Adrenal gland (tissue), 5 donors: ENCODE data around the gene DHRS3.

Experiments
- POLR2A ChIP-seq, 2 donors: fragments of 450-650 bp; IDR thresholded peaks; one replicate each; pipeline ENCODE4 v1.6.1; 2017; ENCODE audit warnings: antibody characterized with exemption in 2 of 2, mild to moderate bottlenecking in 2 of 2, moderate library complexity in 1 of 2
- TF ChIP-seq, protein P1 (sequence below), 6 experiments: fragments of 450-650 bp in 4 of 6; fragments of 200-600 bp in 2 of 6; sonication (generic) in 1 of 6; IDR thresholded peaks; 1 replicate in 5 of 6; 2 replicates in 1 of 6; pipeline versions ENCODE4 v1.5.1 to v1.8.0; 2016 to 2021; ENCODE audit warnings: antibody characterized with exemption in 6 of 6, mild to moderate bottlenecking in 2 of 6, moderate library complexity in 1 of 6
- donor health status: DM: no; HTN: no; CAD: no.

DNA sequence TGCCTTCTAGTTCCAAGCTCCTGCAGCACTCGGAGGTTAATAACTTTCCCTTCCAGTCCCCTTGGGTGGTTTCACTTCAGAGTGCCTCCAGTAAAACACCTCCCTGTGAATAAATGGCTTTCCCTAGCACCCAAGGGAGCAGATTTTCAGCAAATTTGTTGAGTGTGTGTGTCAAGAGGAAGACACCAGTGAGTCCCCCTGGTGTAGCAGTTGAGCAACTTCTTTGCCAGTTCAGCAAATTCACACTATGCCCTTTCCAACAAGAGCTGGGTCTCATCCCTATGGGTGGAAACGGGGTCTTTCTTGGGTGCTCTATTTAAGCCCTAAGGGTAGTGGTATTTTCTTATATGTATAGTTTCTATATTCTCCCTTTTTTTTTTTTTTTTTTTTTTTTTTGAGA lies 25.1 kb upstream of the DHRS3 start:
- TF ChIP-seq POLR2A (IDR thresholded peaks at IDR 0.05), result no peak
- TF ChIP-seq, protein P1, sequence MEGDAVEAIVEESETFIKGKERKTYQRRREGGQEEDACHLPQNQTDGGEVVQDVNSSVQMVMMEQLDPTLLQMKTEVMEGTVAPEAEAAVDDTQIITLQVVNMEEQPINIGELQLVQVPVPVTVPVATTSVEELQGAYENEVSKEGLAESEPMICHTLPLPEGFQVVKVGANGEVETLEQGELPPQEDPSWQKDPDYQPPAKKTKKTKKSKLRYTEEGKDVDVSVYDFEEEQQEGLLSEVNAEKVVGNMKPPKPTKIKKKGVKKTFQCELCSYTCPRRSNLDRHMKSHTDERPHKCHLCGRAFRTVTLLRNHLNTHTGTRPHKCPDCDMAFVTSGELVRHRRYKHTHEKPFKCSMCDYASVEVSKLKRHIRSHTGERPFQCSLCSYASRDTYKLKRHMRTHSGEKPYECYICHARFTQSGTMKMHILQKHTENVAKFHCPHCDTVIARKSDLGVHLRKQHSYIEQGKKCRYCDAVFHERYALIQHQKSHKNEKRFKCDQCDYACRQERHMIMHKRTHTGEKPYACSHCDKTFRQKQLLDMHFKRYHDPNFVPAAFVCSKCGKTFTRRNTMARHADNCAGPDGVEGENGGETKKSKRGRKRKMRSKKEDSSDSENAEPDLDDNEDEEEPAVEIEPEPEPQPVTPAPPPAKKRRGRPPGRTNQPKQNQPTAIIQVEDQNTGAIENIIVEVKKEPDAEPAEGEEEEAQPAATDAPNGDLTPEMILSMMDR (IDR thresholded peaks at IDR 0.05), result no peak
